ENCODE measurements around the gene ENAH.

DNA sequence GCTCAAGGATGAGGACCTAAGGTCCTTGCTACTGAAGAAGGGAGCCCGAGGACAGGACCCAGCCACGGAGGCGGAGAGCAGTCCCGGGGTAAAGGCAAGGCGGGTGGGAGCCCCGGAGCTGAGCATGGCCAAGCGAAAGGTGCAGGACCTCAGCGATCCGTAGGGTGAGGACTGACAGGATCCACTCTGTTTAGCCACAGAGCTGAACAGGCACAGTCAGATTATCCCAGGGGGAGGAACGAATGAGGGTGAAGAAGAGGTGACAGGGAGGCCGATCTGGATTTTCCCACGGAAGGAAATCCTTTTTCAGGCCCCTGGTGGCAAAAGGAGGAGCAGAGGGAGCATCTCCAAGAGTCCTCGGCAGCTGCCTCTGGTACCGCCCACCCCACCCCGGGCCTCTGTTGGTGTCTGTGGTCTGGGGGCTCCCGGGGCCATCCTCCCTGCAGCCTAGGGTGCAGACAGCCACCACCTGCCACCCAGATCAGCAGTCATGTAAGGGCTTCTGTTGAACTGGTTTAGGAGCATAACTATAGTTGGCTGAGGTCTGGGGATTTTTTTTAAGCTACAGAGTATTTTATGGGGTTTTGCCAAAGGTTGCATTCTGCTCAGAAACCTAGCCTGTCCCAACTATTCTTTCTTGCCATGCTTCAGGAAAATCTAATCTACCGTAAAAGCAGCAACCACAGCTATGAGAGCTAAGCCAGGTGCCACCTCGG lies 192.7 kb downstream of the ENAH start:
- TF ChIP-seq, protein P1, sequence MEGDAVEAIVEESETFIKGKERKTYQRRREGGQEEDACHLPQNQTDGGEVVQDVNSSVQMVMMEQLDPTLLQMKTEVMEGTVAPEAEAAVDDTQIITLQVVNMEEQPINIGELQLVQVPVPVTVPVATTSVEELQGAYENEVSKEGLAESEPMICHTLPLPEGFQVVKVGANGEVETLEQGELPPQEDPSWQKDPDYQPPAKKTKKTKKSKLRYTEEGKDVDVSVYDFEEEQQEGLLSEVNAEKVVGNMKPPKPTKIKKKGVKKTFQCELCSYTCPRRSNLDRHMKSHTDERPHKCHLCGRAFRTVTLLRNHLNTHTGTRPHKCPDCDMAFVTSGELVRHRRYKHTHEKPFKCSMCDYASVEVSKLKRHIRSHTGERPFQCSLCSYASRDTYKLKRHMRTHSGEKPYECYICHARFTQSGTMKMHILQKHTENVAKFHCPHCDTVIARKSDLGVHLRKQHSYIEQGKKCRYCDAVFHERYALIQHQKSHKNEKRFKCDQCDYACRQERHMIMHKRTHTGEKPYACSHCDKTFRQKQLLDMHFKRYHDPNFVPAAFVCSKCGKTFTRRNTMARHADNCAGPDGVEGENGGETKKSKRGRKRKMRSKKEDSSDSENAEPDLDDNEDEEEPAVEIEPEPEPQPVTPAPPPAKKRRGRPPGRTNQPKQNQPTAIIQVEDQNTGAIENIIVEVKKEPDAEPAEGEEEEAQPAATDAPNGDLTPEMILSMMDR (IDR thresholded peaks at IDR 0.05; ENCODE audit: low read length), result no peak
- TF ChIP-seq EZH2 (optimal IDR thresholded peaks at IDR 0.05; ENCODE audit: low read depth, low read length) (no peak), EZH2phosphoT487 (IDR thresholded peaks at IDR 0.05; ENCODE audit: low read length) (no peak)
